Neural cell (in vitro differentiated cells): ENCODE results near the gene NKD1.

Source experiments
- CTCF ChIP-seq: fragments of 450-650 bp; IDR thresholded peaks from 2 replicates; pipeline ENCODE4 v1.5.1; 2014; ENCODE audit warnings: antibody characterized with exemption, mild to moderate bottlenecking, moderate library complexity; ENCODE audit not compliant: poor library complexity, severe bottlenecking
- EP300 ChIP-seq: fragments of 450-650 bp; conservative IDR thresholded peaks from 2 replicates; pipeline ENCODE4 v1.6.1; 2014; ENCODE audit warnings: antibody characterized with exemption, mild to moderate bottlenecking, moderate library complexity; ENCODE audit not compliant: poor library complexity, severe bottlenecking
- EZH2 ChIP-seq: fragments of 200-600, 300-800 bp; shearing (Covaris generic), sonication (generic); IDR thresholded peaks from 2 replicates; pipeline ENCODE4 v1.6.1; 2014; ENCODE audit warnings: antibody characterized with exemption, low read length, borderline replicate concordance, mild to moderate bottlenecking; ENCODE audit not compliant: insufficient read depth, poor library complexity, severe bottlenecking
- MXI1 ChIP-seq: fragments of 450-650 bp; conservative IDR thresholded peaks from 2 replicates; pipeline ENCODE4 v1.6.1; 2014; ENCODE audit warnings: antibody characterized with exemption, mild to moderate bottlenecking; ENCODE audit not compliant: poor library complexity, severe bottlenecking
- POLR2AphosphoS5 ChIP-seq: IDR thresholded peaks from 2 replicates; pipeline ENCODE4 v1.6.1; 2012
- RAD21 ChIP-seq: fragments of 450-650 bp; conservative IDR thresholded peaks from 2 replicates; pipeline ENCODE4 v1.6.1; 2014; ENCODE audit warnings: antibody characterized with exemption, mild to moderate bottlenecking, moderate library complexity
- REST ChIP-seq: IDR thresholded peaks from 2 replicates; pipeline ENCODE4 v1.6.1; 2012; ENCODE audit warnings: borderline replicate concordance
- SMC3 ChIP-seq: fragments of 450-650 bp; conservative IDR thresholded peaks from 2 replicates; pipeline ENCODE4 v1.6.1; 2014; ENCODE audit warnings: antibody characterized with exemption, mild to moderate bottlenecking, moderate library complexity; ENCODE audit not compliant: poor library complexity
- TAF1 ChIP-seq: IDR thresholded peaks from 2 replicates; pipeline ENCODE4 v1.6.1; 2012; ENCODE audit warnings: low read depth

GRCh38 chr16:50570808-50571598 is 22.8 kb downstream of the NKD1 start:
- TF ChIP-seq CTCF (no peak), SMC3 (no peak), EZH2 (no peak), POLR2AphosphoS5 (no peak), MXI1 (no peak), EP300 (no peak), TAF1 (no peak), REST (no peak), RAD21 (no peak)
